Smooth muscle cell (in vitro differentiated cells): Measurements from ENCODE around the gene MTCP1. TPM values are rescaled to one million over a fixed set of nuclear protein-coding genes. Genes with fewer than 3 reads are reported as not detected.

ENCODE experiments used
- DNase-seq: peaks from one replicate; lab custom pipeline; 2025; ENCODE audit not compliant: unreplicated experiment; lab: John Stamatoyannopoulos, UW
- H2AFZ ChIP-seq: fragments of 200-600 bp; sonication (generic); 2 replicates; pipeline ENCODE4 v1.6.0; 2016; ENCODE audit warnings: antibody characterized with exemption, low read depth, mild to moderate bottlenecking
- H3F3A ChIP-seq: fragments of 200-600 bp; sonication (generic); 2 replicates; pipeline ENCODE4 v1.6.0; 2017; ENCODE audit warnings: antibody characterized with exemption, low read depth
- H3K27ac ChIP-seq: fragments of 200-600 bp; sonication (generic); 2 replicates; pipeline ENCODE4 v1.5.1; 2016; ENCODE audit warnings: low read depth, mild to moderate bottlenecking
- H3K27me3 ChIP-seq: fragments of 200-600 bp; sonication (generic); 2 replicates; pipeline ENCODE4 v1.6.1; 2016; ENCODE audit warnings: low read depth, mild to moderate bottlenecking
- H3K36me3 ChIP-seq: fragments of 200-600 bp; sonication (generic); 2 replicates; pipeline ENCODE4 v1.5.1; 2016; ENCODE audit warnings: low read depth
- H3K4me1 ChIP-seq: fragments of 200-600 bp; sonication (generic); 2 replicates; pipeline ENCODE4 v1.5.1; 2016; ENCODE audit warnings: low read depth
- H3K4me2 ChIP-seq: fragments of 200-600 bp; sonication (generic); 2 replicates; pipeline ENCODE4 v1.6.0; 2016; ENCODE audit warnings: mild to moderate bottlenecking
- H3K4me3 ChIP-seq: fragments of 200-600 bp; sonication (generic); 2 replicates; pipeline ENCODE4 v1.5.1; 2016; ENCODE audit warnings: mild to moderate bottlenecking
- H3K79me2 ChIP-seq: fragments of 200-600 bp; sonication (generic); 2 replicates; pipeline ENCODE4 v1.6.0; 2016; ENCODE audit warnings: low read depth, mild to moderate bottlenecking
- H3K9ac ChIP-seq: fragments of 200-600 bp; sonication (generic); 2 replicates; pipeline ENCODE4 v1.6.0; 2016; ENCODE audit warnings: low read depth
- H3K9me3 ChIP-seq: fragments of 200-600 bp; sonication (generic); replicated peaks from 2 replicates; pipeline ENCODE4 v1.5.1; 2016; ENCODE audit warnings: low read depth
- H4K20me1 ChIP-seq: fragments of 200-600 bp; sonication (generic); 2 replicates; pipeline ENCODE4 v1.6.0; 2016; ENCODE audit warnings: low read depth
- WGBS: methylation state at CpG from one replicate; pipeline ENCODE4 v1.1.7; 2016; ENCODE audit warnings: low lambda C conversion rate; 5-methylcytosine and 5-hydroxymethylcytosine counted together
- polyA plus RNA-seq: library from polyadenylated mRNA; unstranded; fragments of >200 nt; fragmentation: Nextera tagmentation; extraction: Ambion mirVana; gene quantifications from 2 replicates; pipeline ENCODE4 v1.2.1, GENCODE V29; 2016
- total RNA-seq: library from RNA; depleted of rRNA; stranded (reverse); fragments of >200 nt; gene quantifications from 2 replicates; pipeline ENCODE4 v1.2.3, GENCODE V29; 2014
- TF ChIP-seq, protein P1 (sequence below): fragments of 200-600 bp; sonication (generic); IDR thresholded peaks from 2 replicates; pipeline ENCODE4 v1.5.1; 2017; ENCODE audit warnings: borderline replicate concordance, mild to moderate bottlenecking, antibody characterized with exemption; ENCODE audit not compliant: insufficient read depth, poor library complexity, severe bottlenecking

MTCP1 gene, protein sequence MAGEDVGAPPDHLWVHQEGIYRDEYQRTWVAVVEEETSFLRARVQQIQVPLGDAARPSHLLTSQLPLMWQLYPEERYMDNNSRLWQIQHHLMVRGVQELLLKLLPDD
- total RNA-seq (0.40 and 12.2 TPM in 2 replicates), polyA plus RNA-seq (18.6 and 20.2 TPM in 2 replicates)

DNA sequence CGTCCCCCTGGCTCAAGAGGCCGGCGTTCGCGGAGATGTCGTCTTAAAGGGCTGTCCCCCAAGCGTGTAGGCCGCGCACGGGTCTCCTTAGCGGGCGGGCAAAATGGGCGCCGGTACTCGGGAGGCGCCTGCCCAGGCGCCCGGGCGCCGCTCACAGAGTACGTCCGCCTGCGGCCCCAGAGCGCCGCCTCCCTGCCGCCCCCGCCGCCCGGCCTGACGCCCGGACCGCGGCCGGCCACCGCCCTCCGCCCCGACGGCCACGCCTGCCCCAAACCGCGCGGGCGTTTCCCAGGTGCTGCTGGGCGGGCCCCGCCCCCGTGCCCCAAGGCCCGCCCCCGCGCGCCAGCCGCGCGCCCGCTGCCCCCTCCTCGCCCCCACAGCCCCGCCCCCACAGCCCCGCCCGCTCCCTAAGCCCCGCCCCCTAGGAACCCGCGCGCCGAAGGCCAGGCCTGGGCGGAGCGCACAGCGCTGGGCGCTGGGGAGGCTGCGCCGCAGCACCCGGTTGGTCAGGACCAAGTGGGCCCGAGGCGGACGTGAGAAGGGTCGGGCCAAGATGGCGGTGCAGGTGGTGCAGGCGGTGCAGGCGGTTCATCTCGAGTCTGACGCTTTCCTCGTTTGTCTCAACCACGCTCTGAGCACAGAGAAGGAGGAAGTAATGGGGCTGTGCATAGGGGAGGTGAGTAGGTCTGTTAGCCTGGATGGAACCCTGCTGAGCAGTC is at the start of gene MTCP1, which contains the start of the genes BRCC3 and CMC4:
MTCP1 (minus strand) TSS at position 162 of the 719 bp plus-strand sequence. CDS start 5,126 bp downstream, outside the sequence.
BRCC3 (plus strand) TSS at position 534 of the 719 bp plus-strand sequence; CDS start at position 554, 20 bp downstream.
CMC4 (minus strand) TSS at position 162 of the 719 bp plus-strand sequence. CDS start 7,113 bp downstream, outside the sequence.
- Histone ChIP-seq H3K27ac (peak within 1 kb of the TSS; percentile 81), H3K4me3 (peak within 1 kb of the TSS; percentile 68), H3K9ac (peak within 1 kb of the TSS; percentile 81), H3K4me1 (no peaks in the 10 kb centered on the region), H3F3A (no peaks in the 10 kb centered on the region), H3K27me3 (no peaks in the 10 kb centered on the region), H3K4me2 (peak within 1 kb of the TSS; percentile 86), H3K9me3 (no peaks in the 10 kb centered on the region), H3K79me2 (peaks cover 10% of the 10 kb centered on the region), H4K20me1 (no peaks in the 10 kb centered on the region), H3K36me3 (no peaks in the 10 kb centered on the region), H2AFZ (peak within 1 kb of the TSS; percentile 78)
- DNase-seq = peak; percentile 37
- TF ChIP-seq, protein P1, sequence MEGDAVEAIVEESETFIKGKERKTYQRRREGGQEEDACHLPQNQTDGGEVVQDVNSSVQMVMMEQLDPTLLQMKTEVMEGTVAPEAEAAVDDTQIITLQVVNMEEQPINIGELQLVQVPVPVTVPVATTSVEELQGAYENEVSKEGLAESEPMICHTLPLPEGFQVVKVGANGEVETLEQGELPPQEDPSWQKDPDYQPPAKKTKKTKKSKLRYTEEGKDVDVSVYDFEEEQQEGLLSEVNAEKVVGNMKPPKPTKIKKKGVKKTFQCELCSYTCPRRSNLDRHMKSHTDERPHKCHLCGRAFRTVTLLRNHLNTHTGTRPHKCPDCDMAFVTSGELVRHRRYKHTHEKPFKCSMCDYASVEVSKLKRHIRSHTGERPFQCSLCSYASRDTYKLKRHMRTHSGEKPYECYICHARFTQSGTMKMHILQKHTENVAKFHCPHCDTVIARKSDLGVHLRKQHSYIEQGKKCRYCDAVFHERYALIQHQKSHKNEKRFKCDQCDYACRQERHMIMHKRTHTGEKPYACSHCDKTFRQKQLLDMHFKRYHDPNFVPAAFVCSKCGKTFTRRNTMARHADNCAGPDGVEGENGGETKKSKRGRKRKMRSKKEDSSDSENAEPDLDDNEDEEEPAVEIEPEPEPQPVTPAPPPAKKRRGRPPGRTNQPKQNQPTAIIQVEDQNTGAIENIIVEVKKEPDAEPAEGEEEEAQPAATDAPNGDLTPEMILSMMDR = no peak
- WGBS = 30% methylated on average over 28 of the region's 81 CpGs

DNA sequence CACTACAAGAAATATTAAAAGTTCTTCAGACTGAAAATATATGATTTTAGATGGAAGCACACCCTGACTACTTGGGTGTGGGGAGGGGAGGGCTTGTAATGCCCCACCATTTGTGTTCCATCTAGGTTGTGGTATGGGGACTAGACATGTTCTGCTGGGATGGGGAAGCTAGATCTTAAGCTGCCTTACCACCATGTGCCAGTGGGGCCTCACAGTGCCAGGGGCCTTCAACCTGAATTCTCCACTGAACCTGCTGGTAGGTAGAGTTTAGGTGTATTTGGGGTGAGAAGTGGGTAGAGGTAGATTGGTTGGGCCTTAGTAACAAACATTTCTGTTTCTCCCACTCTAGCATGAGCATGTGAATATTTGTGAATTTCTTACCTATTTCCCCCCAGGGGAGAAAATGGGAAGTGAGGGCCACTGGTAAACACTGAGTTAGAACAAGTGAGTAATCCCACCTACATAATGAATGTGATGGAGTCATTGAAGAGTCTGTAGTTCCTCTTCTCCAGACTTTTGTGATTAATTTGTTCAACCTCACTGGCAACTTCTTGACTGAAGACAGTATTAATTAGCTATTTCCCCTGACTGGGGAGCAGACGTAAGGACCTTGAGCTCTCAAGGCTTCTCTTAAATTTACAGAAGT is 44.4 kb upstream of the MTCP1 start:
- Histone ChIP-seq H2AFZ (no peak overlapping the region), H3K9me3 (no peaks in the 10 kb centered on the region), H3K4me2 (no peak overlapping the region), H3K79me2 (no peaks in the 10 kb centered on the region), H3K36me3 (peaks cover 2% of the 10 kb centered on the region), H3K4me3 (no peak overlapping the region), H3K4me1 (no peaks in the 10 kb centered on the region), H3K27me3 (no peaks in the 10 kb centered on the region), H3F3A (no peaks in the 10 kb centered on the region), H3K27ac (no peak overlapping the region), H3K9ac (no peak overlapping the region), H4K20me1 (no peaks in the 10 kb centered on the region)
- no peak for DNase-seq
- WGBS = 67% methylated on average over 1 of the region's 1 CpG
- TF ChIP-seq, protein P1 = no peak

DNA sequence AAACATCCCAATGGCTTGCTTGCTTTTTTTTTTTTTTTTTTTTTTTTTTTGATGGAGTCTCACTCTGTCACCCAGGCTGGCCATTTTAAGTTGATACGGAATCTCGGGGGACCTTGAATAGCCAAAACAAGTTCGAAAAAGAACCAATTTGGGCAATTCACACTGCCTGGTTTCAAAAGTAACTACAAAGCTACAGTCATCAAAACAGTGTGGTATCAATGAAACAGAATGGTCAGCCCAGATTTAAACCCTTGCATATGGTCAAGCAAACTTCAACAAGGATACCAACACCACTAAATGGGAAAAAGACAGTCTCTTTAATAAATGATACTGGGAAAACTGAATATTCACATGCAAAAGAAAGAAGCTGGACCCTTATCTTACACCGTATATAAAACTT is 42.2 kb upstream of the MTCP1 start:
- no peaks in the 10 kb centered on the region for H3K36me3 ChIP-seq
- H3K4me2 ChIP-seq = no peak overlapping the region
- TF ChIP-seq, protein P1 = no peak
- no peak overlapping the region for H3K4me3 ChIP-seq
- H4K20me1 ChIP-seq = no peaks in the 10 kb centered on the region
- no peak overlapping the region for H3K27ac ChIP-seq
- H3F3A ChIP-seq = no peaks in the 10 kb centered on the region
- H3K9ac ChIP-seq = no peak overlapping the region
- no peaks in the 10 kb centered on the region for H3K4me1 ChIP-seq
- DNase-seq = no peak
- WGBS = 94% methylated on average over 4 of the region's 4 CpGs
- H2AFZ ChIP-seq = no peak overlapping the region
- H3K9me3 ChIP-seq = peaks cover 3% of the 10 kb centered on the region
- H3K79me2 ChIP-seq = no peaks in the 10 kb centered on the region
- no peaks in the 10 kb centered on the region for H3K27me3 ChIP-seq
